Measurements from ENCODE around the gene CDK14.

DNA sequence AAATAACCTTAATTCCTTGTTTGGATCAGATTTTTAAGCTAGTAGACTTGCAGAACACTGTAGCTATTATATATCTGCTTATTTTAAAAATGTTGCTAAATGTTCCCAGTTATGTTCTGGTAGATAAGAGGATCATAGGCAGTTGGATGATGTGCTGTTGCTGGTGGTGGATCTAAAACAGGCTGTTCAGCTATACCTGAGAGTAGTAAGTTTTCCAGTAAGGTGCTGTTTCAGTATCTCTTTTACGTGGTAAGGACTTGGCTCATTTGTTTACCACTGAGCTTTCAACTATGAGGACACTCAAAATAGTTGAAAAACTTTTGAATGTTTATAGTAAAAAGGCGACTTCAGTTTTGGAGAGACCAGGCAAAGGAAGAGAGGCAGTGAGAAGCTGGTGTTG, 180.9 kb downstream of the CDK14 start:
- TF ChIP-seq, protein P1, sequence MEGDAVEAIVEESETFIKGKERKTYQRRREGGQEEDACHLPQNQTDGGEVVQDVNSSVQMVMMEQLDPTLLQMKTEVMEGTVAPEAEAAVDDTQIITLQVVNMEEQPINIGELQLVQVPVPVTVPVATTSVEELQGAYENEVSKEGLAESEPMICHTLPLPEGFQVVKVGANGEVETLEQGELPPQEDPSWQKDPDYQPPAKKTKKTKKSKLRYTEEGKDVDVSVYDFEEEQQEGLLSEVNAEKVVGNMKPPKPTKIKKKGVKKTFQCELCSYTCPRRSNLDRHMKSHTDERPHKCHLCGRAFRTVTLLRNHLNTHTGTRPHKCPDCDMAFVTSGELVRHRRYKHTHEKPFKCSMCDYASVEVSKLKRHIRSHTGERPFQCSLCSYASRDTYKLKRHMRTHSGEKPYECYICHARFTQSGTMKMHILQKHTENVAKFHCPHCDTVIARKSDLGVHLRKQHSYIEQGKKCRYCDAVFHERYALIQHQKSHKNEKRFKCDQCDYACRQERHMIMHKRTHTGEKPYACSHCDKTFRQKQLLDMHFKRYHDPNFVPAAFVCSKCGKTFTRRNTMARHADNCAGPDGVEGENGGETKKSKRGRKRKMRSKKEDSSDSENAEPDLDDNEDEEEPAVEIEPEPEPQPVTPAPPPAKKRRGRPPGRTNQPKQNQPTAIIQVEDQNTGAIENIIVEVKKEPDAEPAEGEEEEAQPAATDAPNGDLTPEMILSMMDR (IDR thresholded peaks at IDR 0.05; ENCODE audit: insufficient read depth, low read length) = no peak
- no peak for TF ChIP-seq SPI1 (IDR thresholded peaks at IDR 0.05; ENCODE audit: borderline replicate concordance, low read depth)
- TF ChIP-seq, protein P2, sequence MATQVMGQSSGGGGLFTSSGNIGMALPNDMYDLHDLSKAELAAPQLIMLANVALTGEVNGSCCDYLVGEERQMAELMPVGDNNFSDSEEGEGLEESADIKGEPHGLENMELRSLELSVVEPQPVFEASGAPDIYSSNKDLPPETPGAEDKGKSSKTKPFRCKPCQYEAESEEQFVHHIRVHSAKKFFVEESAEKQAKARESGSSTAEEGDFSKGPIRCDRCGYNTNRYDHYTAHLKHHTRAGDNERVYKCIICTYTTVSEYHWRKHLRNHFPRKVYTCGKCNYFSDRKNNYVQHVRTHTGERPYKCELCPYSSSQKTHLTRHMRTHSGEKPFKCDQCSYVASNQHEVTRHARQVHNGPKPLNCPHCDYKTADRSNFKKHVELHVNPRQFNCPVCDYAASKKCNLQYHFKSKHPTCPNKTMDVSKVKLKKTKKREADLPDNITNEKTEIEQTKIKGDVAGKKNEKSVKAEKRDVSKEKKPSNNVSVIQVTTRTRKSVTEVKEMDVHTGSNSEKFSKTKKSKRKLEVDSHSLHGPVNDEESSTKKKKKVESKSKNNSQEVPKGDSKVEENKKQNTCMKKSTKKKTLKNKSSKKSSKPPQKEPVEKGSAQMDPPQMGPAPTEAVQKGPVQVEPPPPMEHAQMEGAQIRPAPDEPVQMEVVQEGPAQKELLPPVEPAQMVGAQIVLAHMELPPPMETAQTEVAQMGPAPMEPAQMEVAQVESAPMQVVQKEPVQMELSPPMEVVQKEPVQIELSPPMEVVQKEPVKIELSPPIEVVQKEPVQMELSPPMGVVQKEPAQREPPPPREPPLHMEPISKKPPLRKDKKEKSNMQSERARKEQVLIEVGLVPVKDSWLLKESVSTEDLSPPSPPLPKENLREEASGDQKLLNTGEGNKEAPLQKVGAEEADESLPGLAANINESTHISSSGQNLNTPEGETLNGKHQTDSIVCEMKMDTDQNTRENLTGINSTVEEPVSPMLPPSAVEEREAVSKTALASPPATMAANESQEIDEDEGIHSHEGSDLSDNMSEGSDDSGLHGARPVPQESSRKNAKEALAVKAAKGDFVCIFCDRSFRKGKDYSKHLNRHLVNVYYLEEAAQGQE (IDR thresholded peaks at IDR 0.05; ENCODE audit: insufficient replicate concordance, low read depth) = no peak
- TF ChIP-seq POLR2AphosphoS5 (IDR thresholded peaks at IDR 0.05; ENCODE audit: low read depth) = no peak
